RPMI8226 (cell line): ENCODE results near the gene ERAL1.
"Not testable (repeated sequence)": the region's sequence is repeated elsewhere in the genome, so short reads cannot be mapped to it uniquely, and the experiment has no call there.

Experiments used
- DNase-seq: peaks from one replicate; pipeline ENCODE4 v3.0.0-alpha.2; 2015

Gene ERAL1

DNA sequence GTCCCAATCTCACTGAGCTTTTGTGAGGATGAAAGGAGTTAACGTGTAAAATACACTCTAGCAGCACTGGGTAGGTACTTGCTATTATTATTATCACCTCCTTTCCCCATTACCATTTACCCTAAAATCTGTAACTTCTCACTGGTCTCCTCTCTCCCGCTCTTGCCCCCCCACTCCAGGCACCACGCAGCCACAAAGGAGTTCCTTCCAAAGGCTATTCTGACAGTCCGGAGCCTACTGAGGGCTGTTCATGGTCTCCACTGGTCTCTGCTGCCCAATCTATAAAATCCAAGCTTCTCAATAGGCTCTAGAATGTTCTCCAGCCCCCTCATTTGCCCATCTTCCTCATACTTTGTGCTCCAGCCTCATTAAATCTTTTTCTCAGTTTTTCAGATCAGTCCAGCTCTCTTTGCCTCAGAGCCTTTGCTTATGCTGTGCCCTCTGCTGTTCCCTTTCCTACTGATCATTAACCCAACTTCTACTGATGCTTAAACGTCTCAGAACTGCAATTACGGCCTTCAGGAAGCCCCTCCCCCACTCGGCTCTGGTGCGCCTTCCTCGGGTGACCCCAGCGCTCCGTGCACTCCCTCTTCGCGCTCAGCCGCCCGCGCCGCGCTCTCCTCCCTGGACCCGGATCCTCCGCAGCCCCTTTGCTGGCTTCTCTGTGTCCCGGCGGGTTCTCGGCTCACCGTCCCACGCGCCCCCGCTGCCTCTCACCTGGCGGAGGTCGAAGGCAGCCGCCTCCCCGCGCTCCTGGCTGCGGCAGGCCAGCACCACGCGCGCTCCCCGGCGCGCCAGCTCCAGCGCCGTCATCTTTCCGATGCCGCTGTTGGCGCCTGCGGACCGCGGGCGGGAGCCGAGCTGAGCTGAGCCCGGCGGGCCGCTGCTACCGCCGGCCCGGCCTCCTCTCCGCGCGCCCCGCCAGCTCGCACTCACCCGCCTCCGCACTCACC is 47.3 kb downstream of the ERAL1 start:
- peak; percentile 68 for DNase-seq

GRCh38 chr17:28902819-28903545 is 48.2 kb downstream of the ERAL1 start, which contains the start of gene DHRS13:
Gene DHRS13, minus strand, starts transcription at chr17:28903079. Its CDS starts 135 bp downstream, at chr17:28902944.
- peak; percentile 98 for DNase-seq

DNA sequence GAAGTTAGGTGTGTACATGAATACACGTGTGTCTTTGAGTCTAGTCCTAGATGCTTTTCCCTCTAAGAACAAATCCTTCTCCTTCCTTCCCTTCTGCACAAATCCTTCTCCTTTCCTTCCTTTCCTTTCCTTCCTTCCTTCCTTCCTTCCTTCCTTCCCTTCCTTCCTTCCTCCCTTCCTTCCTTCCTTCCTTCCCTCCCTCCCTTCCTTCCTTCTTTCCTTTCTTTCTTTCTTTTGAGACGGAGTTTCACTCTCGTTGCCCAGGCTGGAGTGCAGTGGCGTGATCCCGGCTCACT is 48.7 kb downstream of the ERAL1 start:
- not testable (repeated sequence) for DNase-seq

- DNase-seq = no peak
Observed at GRCh38 chr17:28904800-28905199, 50.0 kb downstream of the ERAL1 start.

- no peak for DNase-seq
Observed at GRCh38 chr17:28906276-28906675, 51.5 kb downstream of the ERAL1 start.

DNA sequence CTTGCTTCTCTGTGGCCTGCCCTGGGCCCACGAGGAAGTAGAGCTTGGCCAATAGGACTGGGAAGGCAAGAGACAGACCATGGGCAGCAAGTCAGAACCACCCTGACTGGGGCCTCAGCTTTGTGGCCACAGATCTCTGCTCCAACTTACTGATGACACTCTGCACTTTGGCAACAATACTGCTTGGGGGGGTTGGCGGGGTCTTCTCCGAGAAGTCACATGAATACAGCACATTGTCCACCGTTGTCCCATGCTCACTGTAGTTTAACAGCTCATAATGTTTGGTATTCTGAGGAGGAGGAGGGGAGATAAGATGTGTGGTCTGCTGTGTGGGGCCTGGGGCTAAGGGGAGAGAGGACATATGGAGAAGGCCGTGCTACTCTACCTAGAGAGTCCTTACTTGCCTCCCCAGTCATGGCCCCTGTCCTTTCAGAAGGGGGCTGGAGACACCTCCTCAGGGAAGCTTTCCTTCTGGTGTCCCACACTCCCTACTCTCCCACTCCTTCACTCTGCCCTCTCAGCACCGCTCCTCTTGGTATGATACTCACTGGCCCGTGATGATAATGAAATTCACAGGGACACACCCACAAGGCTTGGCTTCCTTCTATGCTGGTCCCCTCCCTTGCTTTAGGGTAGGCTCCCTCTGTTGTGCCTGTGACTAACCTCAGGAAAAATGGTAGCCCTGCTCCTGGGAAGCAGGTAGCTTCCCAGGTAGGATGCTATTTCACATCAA is 52.1 kb downstream of the ERAL1 start:
- DNase-seq = no peak

DNA sequence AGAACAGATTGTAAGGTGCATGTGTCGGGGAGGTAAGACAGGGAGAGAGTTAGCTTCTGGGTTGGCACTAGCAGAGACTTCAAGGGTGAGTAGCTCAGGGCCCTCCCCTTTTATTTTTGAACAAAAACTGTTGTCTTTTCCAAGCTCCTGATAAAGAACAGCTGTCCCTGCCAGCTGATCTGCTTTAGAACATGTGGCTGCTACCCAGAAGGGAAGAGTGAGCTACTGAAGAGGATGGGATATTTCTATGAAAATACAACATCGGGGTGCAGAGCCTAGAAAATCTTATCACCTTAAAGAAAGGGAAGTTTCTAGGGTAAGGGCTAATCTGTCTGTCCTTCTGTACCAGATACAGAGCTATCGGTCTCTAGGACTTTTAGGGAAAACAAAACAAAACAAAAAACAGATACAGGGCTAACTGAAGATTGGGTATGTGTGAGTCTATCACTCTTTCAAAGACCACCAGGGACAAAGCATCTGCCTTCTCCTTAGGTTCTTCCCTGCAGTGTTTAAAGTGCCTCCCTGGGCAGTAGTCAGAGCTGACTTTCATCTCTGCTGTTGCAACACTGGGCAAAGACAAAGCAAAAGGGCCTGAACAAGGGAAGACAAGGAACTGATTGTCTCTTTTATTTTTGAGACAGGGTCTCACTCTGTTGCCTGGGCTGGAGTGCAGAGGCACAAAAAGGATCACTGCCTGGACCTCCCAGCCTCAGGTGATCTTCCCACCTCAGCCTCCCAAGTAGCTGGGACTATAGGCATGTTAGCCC is 53.1 kb downstream of the ERAL1 start:
- DNase-seq = no peak

GRCh38 chr17:28908640-28909167 is 53.9 kb downstream of the ERAL1 start:
- no peak for DNase-seq

GRCh38 chr17:28910534-28910933 is 55.7 kb downstream of the ERAL1 start:
- DNase-seq = no peak
